H1 (cell line): ENCODE results near the gene PLK3. TPM values are rescaled to one million over a fixed set of nuclear protein-coding genes. Genes with fewer than 3 reads are reported as not detected.

Experiments
- BCL11A ChIP-seq, 2 experiments: IDR thresholded peaks; one replicate each; pipeline ENCODE4 v1.6.1; 2011; ENCODE audit warnings: low read depth in 2 of 2, low read length in 2 of 2, mild to moderate bottlenecking in 2 of 2
- CEBPB ChIP-seq: IDR thresholded peaks from 2 replicates; pipeline ENCODE4 v1.6.1; 2012; ENCODE audit warnings: low read depth, low read length
- CHD2 ChIP-seq: IDR thresholded peaks from 2 replicates; pipeline ENCODE4 v1.6.1; 2012; ENCODE audit warnings: low read length, improper control_type of control experiment
- CHD7 ChIP-seq: fragments of 300-600 bp; sonication (generic); IDR thresholded peaks from 2 replicates; pipeline ENCODE4 v1.7.1; 2012; ENCODE audit warnings: low read length, moderate library complexity, mild to moderate bottlenecking, inconsistent platforms; ENCODE audit not compliant: insufficient replicate concordance
- E2F6 ChIP-seq: IDR thresholded peaks from 2 replicates; pipeline ENCODE4 v1.6.1; 2012; ENCODE audit warnings: inconsistent platforms
- POLR2A ChIP-seq, 2 experiments: IDR thresholded peaks; 1 replicate in 1 of 2; 2 replicates in 1 of 2; pipeline ENCODE4 v1.6.1; 2011; ENCODE audit warnings: low read depth in 2 of 2, low read length in 2 of 2, mild to moderate bottlenecking in 2 of 2; ENCODE audit errors: control extremely low read depth in 1 of 2
- RFX5 ChIP-seq: IDR thresholded peaks from 2 replicates; pipeline ENCODE4 v1.6.1; 2011; ENCODE audit warnings: low read depth, low read length, improper control_type of control experiment, borderline replicate concordance
- SAP30 ChIP-seq: fragments of 300-600 bp; sonication (generic); IDR thresholded peaks from 2 replicates; pipeline ENCODE4 v1.7.1; 2012; ENCODE audit warnings: low read length, moderate library complexity, mild to moderate bottlenecking, inconsistent platforms; ENCODE audit not compliant: insufficient read depth, insufficient replicate concordance
- SUZ12 ChIP-seq: fragments of 200-600 bp; sonication (generic); IDR thresholded peaks from 2 replicates; pipeline ENCODE4 v1.6.1; 2012; ENCODE audit warnings: mild to moderate bottlenecking, inconsistent platforms, low read length, moderate library complexity, mixed read lengths
- USF2 ChIP-seq: IDR thresholded peaks from 2 replicates; pipeline ENCODE4 v1.6.1; 2011; ENCODE audit warnings: low read length, improper control_type of control experiment
- YY1 ChIP-seq: IDR thresholded peaks from 2 replicates; pipeline ENCODE4 v1.6.1; 2011; ENCODE audit warnings: low read depth, mild to moderate bottlenecking, low read length
- polyA plus RNA-seq, 7 experiments: library from polyadenylated mRNA; depleted of rRNA in 3 of 7; stranded (reverse) in 5 of 7; unstranded in 2 of 7; fragments of >200 nt in 5 of 7; fragments of 200-250 nt in 2 of 7; gene quantifications; 1 replicate in 5 of 7; 2 replicates in 1 of 7; 4 replicates in 1 of 7; pipeline versions ENCODE4 v1.2.1 to v1.2.3, GENCODE V29; 2011 to 2013; ENCODE audit warnings: missing spikeins in 2 of 7, mixed read lengths in 2 of 7
- total RNA-seq: library from RNA; stranded (reverse); fragmentation: NEBNext Ultra II Directional; extraction: Animal tissue kit (Norgen Biotek cat#: 25700); gene quantifications from 2 replicates; pipeline ENCODE4 v1.2.1, GENCODE V29; 2021

Gene PLK3
- total and polyA plus RNA-seq, 2 of the 8 experiments (the other 6 are each of a cell fraction or from before 2014, with no cell fraction given), result 7.9 to 12.3 TPM

- no peak for TF ChIP-seq CHD7
- no peak for TF ChIP-seq RFX5
- TF ChIP-seq SAP30, result no peak
- no peak for TF ChIP-seq SUZ12
- no peak for TF ChIP-seq E2F6
- TF ChIP-seq USF2, result no peak
- TF ChIP-seq CHD2, result no peak
- no peak for TF ChIP-seq YY1
- TF ChIP-seq POLR2A (IDR thresholded peaks at IDR 0.05; ENCODE audit: control extremely low read depth in 1 of 2, low read depth in 2 of 2, low read length in 2 of 2), result no peak
- TF ChIP-seq BCL11A (IDR thresholded peaks at IDR 0.05; ENCODE audit: low read depth in 2 of 2, low read length in 2 of 2), result no peak
- TF ChIP-seq CEBPB, result no peak
These were observed 53.0 kb downstream of the PLK3 start (continued) for GRCh38 chr1:44853201-44853600.
